Upper lobe of left lung (tissue), 4 donors: Measurements from ENCODE around the gene JARID2.

Source experiments
- CTCF ChIP-seq, 6 experiments: fragments of 450-650 bp in 4 of 6; fragments of 200-600 bp in 2 of 6; sonication (generic) in 2 of 6; IDR thresholded peaks; one replicate each; pipeline ENCODE4 v1.5.1; 2016 to 2019; ENCODE audit warnings: antibody characterized with exemption in 6 of 6
- POLR2AphosphoS5 ChIP-seq, 2 donors: sonication (generic); formaldehyde crosslinking; IDR thresholded peaks; one replicate each; pipeline ENCODE4 v1.5.1; 2017; ENCODE audit warnings: antibody characterized with exemption in 2 of 2

- no peak for TF ChIP-seq POLR2AphosphoS5 (IDR thresholded peaks at IDR 0.05)
- TF ChIP-seq CTCF (IDR thresholded peaks at IDR 0.05): no peak
Observed at GRCh38 chr6:15501826-15502445, 256.1 kb downstream of the JARID2 start.
